ENCODE data around the gene ADH1A. TPM values are rescaled to one million over a fixed set of nuclear protein-coding genes. Genes with fewer than 3 reads are reported as not detected.

The ADH1A gene
- total RNA-seq = 0.09 and 0.16 TPM in 2 replicates

GRCh38 chr4:99290848-99291786 is at the start of gene ADH1A:
Gene ADH1A (minus strand): TSS chr4:99290985. CDS start chr4:99290914, 71 bp downstream.

GRCh38 chr4:99321241-99322191 is 30.7 kb upstream of the ADH1A start, which contains the start of gene ADH1B:
Gene ADH1B (minus strand): TSS chr4:99321401. CDS start chr4:99321331, 70 bp downstream.

Other genes with a start within 250 kb of the ADH1A start
- gene ADH5, start 202.2 kb downstream of the ADH1A start, total RNA-seq = 449 and 450 TPM in 2 replicates
- gene ADH4, start 146.7 kb downstream of the ADH1A start, total RNA-seq = not detected in 2 replicates
- gene ADH6, start 71.7 kb downstream of the ADH1A start, total RNA-seq = not detected in 2 replicates
- gene ADH1B, start 30.4 kb upstream of the ADH1A start, total RNA-seq = 104 and 567 TPM in 2 replicates
- 5.4 and 6.1 TPM in 2 replicates for gene ADH1C, start 61.8 kb upstream of the ADH1A start, total RNA-seq
- 0.32 TPM in 1 of 2 replicates, not detected in the other for gene ADH7, start 144.4 kb upstream of the ADH1A start, total RNA-seq
- gene C4orf17, start 220.0 kb upstream of the ADH1A start, total RNA-seq = not detected in 2 replicates

All from bronchial smooth muscle cell (primary cell).